Inferior parietal cortex (tissue), 1 donor: Measurements from ENCODE around the gene SMNDC1.
"Not testable (repeated sequence)": the region's sequence is repeated elsewhere in the genome, so short reads cannot be mapped to it uniquely, and the experiment has no call there.

Source experiments
- DNase-seq: peaks from one replicate; pipeline ENCODE4 v3.0.0-alpha.2; 2016; ENCODE audit errors: extremely low spot score

The SMNDC1 gene

GRCh38 chr10:110284262-110284661, 20.5 kb downstream of the SMNDC1 start:
- DNase-seq = no peak

- peak; percentile 92 for DNase-seq
These were observed 25.2 kb downstream of the SMNDC1 start for GRCh38 chr10:110279407-110279986.

GRCh38 chr10:110278562-110279406, 25.9 kb downstream of the SMNDC1 start:
- DNase-seq = no peak

GRCh38 chr10:110277591-110277990, 27.1 kb downstream of the SMNDC1 start:
- DNase-seq = no peak

- no peak for DNase-seq
These were observed 28.1 kb downstream of the SMNDC1 start for GRCh38 chr10:110276603-110277002.

GRCh38 chr10:110275128-110275729, 29.5 kb downstream of the SMNDC1 start:
- DNase-seq = peak; percentile 59

- no peak for DNase-seq
These were observed 30.1 kb downstream of the SMNDC1 start for GRCh38 chr10:110274647-110275046.

GRCh38 chr10:110274072-110274627, 30.6 kb downstream of the SMNDC1 start:
- DNase-seq = no peak

GRCh38 chr10:110273474-110273873, 31.2 kb downstream of the SMNDC1 start:
- peak; percentile 56 for DNase-seq

- DNase-seq = not testable (repeated sequence)
These were observed 31.7 kb downstream of the SMNDC1 start for GRCh38 chr10:110272995-110273394.

- peak; percentile 82 for DNase-seq
These were observed 35.1 kb downstream of the SMNDC1 start for GRCh38 chr10:110269374-110270318.

- DNase-seq = no peak
These were observed 35.7 kb downstream of the SMNDC1 start for GRCh38 chr10:110268971-110269370.

- DNase-seq = peak; percentile 38
These were observed 36.3 kb downstream of the SMNDC1 start for GRCh38 chr10:110268442-110268841.

GRCh38 chr10:110267276-110267675, 37.4 kb downstream of the SMNDC1 start:
- peak; percentile 49 for DNase-seq

- no peak for DNase-seq
These were observed 39.0 kb downstream of the SMNDC1 start for GRCh38 chr10:110265573-110266193.

GRCh38 chr10:110263164-110263563, 41.6 kb downstream of the SMNDC1 start:
- DNase-seq = no peak

GRCh38 chr10:110260746-110261477, 43.8 kb downstream of the SMNDC1 start:
- DNase-seq = no peak

- no peak for DNase-seq
These were observed 45.4 kb downstream of the SMNDC1 start for GRCh38 chr10:110259317-110259716.

- DNase-seq = no peak
These were observed 46.2 kb downstream of the SMNDC1 start for GRCh38 chr10:110258542-110258941.

GRCh38 chr10:110254467-110254866, 50.3 kb downstream of the SMNDC1 start:
- no peak for DNase-seq
